Cardiac muscle cell (in vitro differentiated cells and primary cell): ENCODE data around the gene TCTN1. TPM values are rescaled to one million over a fixed set of nuclear protein-coding genes. Genes with fewer than 3 reads are reported as not detected.

Source experiments
- DNase-seq, 2 donors: peaks; one replicate each; pipeline versions ENCODE4 v3.0.0 to v3.0.0-alpha.2; 2010 to 2017; ENCODE audit warnings: low read depth in 1 of 2, low spot score in 1 of 2
- H3K27ac ChIP-seq: fragments of 200-600 bp; sonication (generic); 2 replicates; pipeline ENCODE4 v1.5.1; 2016
- H3K27me3 ChIP-seq: fragments of 200-600 bp; sonication (generic); 2 replicates; pipeline ENCODE4 v1.6.0; 2016; ENCODE audit warnings: control low read depth
- H3K36me3 ChIP-seq: fragments of 200-600 bp; sonication (generic); 2 replicates; pipeline ENCODE4 v1.5.1; 2016; ENCODE audit warnings: control low read depth
- H3K4me1 ChIP-seq: fragments of 200-600 bp; sonication (generic); 2 replicates; pipeline ENCODE4 v1.8.1; 2017; ENCODE audit warnings: low read depth, mild to moderate bottlenecking, mixed run types
- H3K4me3 ChIP-seq: fragments of 200-600 bp; sonication (generic); 2 replicates; pipeline ENCODE4 v1.5.1; 2016; ENCODE audit warnings: mild to moderate bottlenecking
- H3K9me3 ChIP-seq: fragments of 200-600 bp; sonication (generic); 2 replicates; pipeline ENCODE4 v1.5.1; 2017; ENCODE audit warnings: low read depth, mild to moderate bottlenecking, control low read depth
- CTCF ChIP-seq: IDR thresholded peaks from 2 replicates; pipeline ENCODE4 v1.5.1; 2012; ENCODE audit warnings: low read depth, mild to moderate bottlenecking, low read length
- polyA plus RNA-seq: library from polyadenylated mRNA; unstranded; fragments of >200 nt; fragmentation: Nextera tagmentation; extraction: Ambion mirVana; gene quantifications from 2 replicates; pipeline ENCODE4 v1.2.1, GENCODE V29; 2016
- total RNA-seq: library from RNA; depleted of rRNA; stranded (reverse); fragments of >200 nt; gene quantifications from 2 replicates; pipeline ENCODE4 v1.2.3, GENCODE V29; 2016

TCTN1 gene
- total and polyA plus RNA-seq, 2 experiments from 2014 or later = 49.1 to 54.1 TPM

- Histone ChIP-seq H3K27ac (no peak overlapping the region), H3K4me3 (no peak overlapping the region), H3K27me3 (no peaks in the 10 kb centered on the region), H3K9me3 (no peaks in the 10 kb centered on the region), H3K4me1 (no peaks in the 10 kb centered on the region), H3K36me3 (no peaks in the 10 kb centered on the region)
- no peak for DNase-seq
- TF ChIP-seq CTCF = no peak
Measured at GRCh38 chr12:110668480-110669192, 54.7 kb downstream of the TCTN1 start.

GRCh38 chr12:110669193-110669502, 55.2 kb downstream of the TCTN1 start:
- no peak overlapping the region for H3K4me3 ChIP-seq
- no peaks in the 10 kb centered on the region for H3K27me3 ChIP-seq
- H3K9me3 ChIP-seq = no peaks in the 10 kb centered on the region
- no peaks in the 10 kb centered on the region for H3K36me3 ChIP-seq
- no peak overlapping the region for H3K27ac ChIP-seq
- TF ChIP-seq CTCF = no peak
- no peaks in the 10 kb centered on the region for H3K4me1 ChIP-seq
- no peak for DNase-seq

GRCh38 chr12:110670161-110670701, 56.3 kb downstream of the TCTN1 start:
- no peak for DNase-seq
- no peaks in the 10 kb centered on the region for H3K9me3 ChIP-seq
- H3K4me1 ChIP-seq = no peaks in the 10 kb centered on the region
- H3K27ac ChIP-seq = no peak overlapping the region
- no peaks in the 10 kb centered on the region for H3K36me3 ChIP-seq
- H3K27me3 ChIP-seq = no peaks in the 10 kb centered on the region
- no peak for TF ChIP-seq CTCF
- H3K4me3 ChIP-seq = no peak overlapping the region

GRCh38 chr12:110676171-110676570, 62.2 kb downstream of the TCTN1 start:
- Histone ChIP-seq H3K36me3 (no peaks in the 10 kb centered on the region), H3K4me1 (peaks cover 6% of the 10 kb centered on the region), H3K27ac (no peak overlapping the region), H3K27me3 (no peaks in the 10 kb centered on the region), H3K4me3 (no peak overlapping the region), H3K9me3 (no peaks in the 10 kb centered on the region)
- no peak for DNase-seq
- TF ChIP-seq CTCF = no peak

GRCh38 chr12:110677206-110677911, 63.4 kb downstream of the TCTN1 start:
- TF ChIP-seq CTCF = no peak
- H3K4me3 ChIP-seq = no peak overlapping the region
- DNase-seq = no peak
- peaks cover 6% of the 10 kb centered on the region for H3K4me1 ChIP-seq
- H3K27me3 ChIP-seq = no peaks in the 10 kb centered on the region
- no peaks in the 10 kb centered on the region for H3K9me3 ChIP-seq
- no peaks in the 10 kb centered on the region for H3K36me3 ChIP-seq
- no peak overlapping the region for H3K27ac ChIP-seq
